GM23248 (cell line): Measurements from ENCODE around the gene NCAM2. TPM values are rescaled to one million over a fixed set of nuclear protein-coding genes. Genes with fewer than 3 reads are reported as not detected.

ENCODE experiments used
- DNase-seq: peaks from one replicate; pipeline ENCODE4 v3.0.0-alpha.2; 2015
- H2AFZ ChIP-seq: fragments of 200-600 bp; sonication (generic); 2 replicates; pipeline ENCODE4 v1.6.1; 2016; ENCODE audit warnings: antibody characterized with exemption
- H3F3A ChIP-seq: fragments of 200-600 bp; sonication (generic); 2 replicates; pipeline ENCODE4 v1.6.1; 2016; ENCODE audit warnings: mild to moderate bottlenecking, antibody characterized with exemption, mixed run types; ENCODE audit not compliant: insufficient read depth
- H3K27ac ChIP-seq: fragments of 200-600 bp; sonication (generic); 2 replicates; pipeline ENCODE4 v1.5.1; 2016; ENCODE audit warnings: mild to moderate bottlenecking
- H3K27me3 ChIP-seq: fragments of 200-600 bp; sonication (generic); replicated peaks from 2 replicates; pipeline ENCODE4 v1.6.1; 2016; ENCODE audit warnings: mild to moderate bottlenecking; ENCODE audit not compliant: insufficient read depth
- H3K36me3 ChIP-seq: fragments of 200-600 bp; sonication (generic); 2 replicates; pipeline ENCODE4 v1.6.1; 2016; ENCODE audit warnings: low read depth, mild to moderate bottlenecking
- H3K4me1 ChIP-seq: fragments of 200-600 bp; sonication (generic); 2 replicates; pipeline ENCODE4 v1.6.1; 2016; ENCODE audit warnings: mild to moderate bottlenecking; ENCODE audit not compliant: insufficient read depth
- H3K4me2 ChIP-seq: fragments of 200-600 bp; sonication (generic); one replicate; pipeline ENCODE4 v1.6.1; 2016; ENCODE audit warnings: mild to moderate bottlenecking; ENCODE audit not compliant: unreplicated experiment
- H3K4me3 ChIP-seq: fragments of 200-600 bp; sonication (generic); 2 replicates; pipeline ENCODE4 v1.5.1; 2016; ENCODE audit warnings: mild to moderate bottlenecking
- H3K79me2 ChIP-seq: fragments of 200-600 bp; sonication (generic); 2 replicates; pipeline ENCODE4 v1.6.1; 2016; ENCODE audit warnings: mild to moderate bottlenecking; ENCODE audit not compliant: insufficient read depth
- H3K9ac ChIP-seq: fragments of 200-600 bp; sonication (generic); 2 replicates; pipeline ENCODE4 v1.6.1; 2016; ENCODE audit warnings: mild to moderate bottlenecking
- H3K9me2 ChIP-seq: fragments of 200-600 bp; sonication (generic); 2 replicates; pipeline ENCODE4 v1.6.1; 2016; ENCODE audit warnings: mixed run types, mild to moderate bottlenecking, moderate library complexity; ENCODE audit not compliant: insufficient read depth
- H3K9me3 ChIP-seq: fragments of 200-600 bp; sonication (generic); one replicate; pipeline ENCODE4 v1.6.1; 2017; ENCODE audit warnings: low read depth
- H4K20me1 ChIP-seq: fragments of 200-600 bp; sonication (generic); 2 replicates; pipeline ENCODE4 v1.6.0; 2016; ENCODE audit not compliant: insufficient read depth
- EZH2 ChIP-seq: fragments of 200-600 bp; sonication (generic); IDR thresholded peaks from 2 replicates; pipeline ENCODE4 v1.6.1; 2018; ENCODE audit warnings: antibody characterized with exemption, mild to moderate bottlenecking; ENCODE audit not compliant: insufficient read depth, poor library complexity, severe bottlenecking
- EZH2phosphoT487 ChIP-seq: fragments of 200-600 bp; sonication (generic); IDR thresholded peaks from 2 replicates; pipeline ENCODE4 v1.6.1; 2018; ENCODE audit warnings: antibody characterized with exemption, moderate library complexity, mild to moderate bottlenecking, low read depth; ENCODE audit not compliant: insufficient read depth
- WGBS, 2 experiments: methylation state at CpG; one replicate each; pipeline ENCODE4 v1.1.6; 2015 to 2017; ENCODE audit warnings: low lambda C conversion rate in 2 of 2, low coverage in 1 of 2; ENCODE audit errors: missing lambda C conversion rate in 2 of 2; 5-methylcytosine and 5-hydroxymethylcytosine counted together
- in situ Hi-C: fragments of 300-500 bp; cut with MboI; formaldehyde crosslinking; loops from 2 replicates; pipeline ENCODE4 v1.15.0; 2020
- polyA plus RNA-seq: library from polyadenylated mRNA; unstranded; fragments of >200 nt; fragmentation: Nextera tagmentation; extraction: Ambion mirVana; gene quantifications from 2 replicates; pipeline ENCODE4 v1.2.1, GENCODE V29; 2016
- total RNA-seq: library from RNA; depleted of rRNA; stranded (reverse); fragments of >200 nt; shearing (Covaris generic); gene quantifications from 2 replicates; pipeline ENCODE4 v1.2.3, GENCODE V29; 2014

Gene NCAM2
- total and polyA plus RNA-seq, 2 experiments from 2014 or later, result 1.3 to 1.7 TPM

GRCh38 chr21:21203822-21204339 is 205.7 kb downstream of the NCAM2 start:
- 94 to 100% methylated on average over 1 of the region's 1 CpG for WGBS, 2 experiments
- Histone ChIP-seq H3K9me2 (no peaks in the 10 kb centered on the region), H2AFZ (no peak overlapping the region), H3K27ac (no peak overlapping the region), H3K36me3 (no peaks in the 10 kb centered on the region), H3K4me1 (peaks cover 27% of the 10 kb centered on the region), H3K4me2 (no peak overlapping the region), H3K79me2 (no peaks in the 10 kb centered on the region), H3K4me3 (no peak overlapping the region), H3K9me3 (no peaks in the 10 kb centered on the region), H3K9ac (no peak overlapping the region), H3F3A (peaks cover 18% of the 10 kb centered on the region), H3K27me3 (no peaks in the 10 kb centered on the region), H4K20me1 (no peaks in the 10 kb centered on the region)
- in situ Hi-C loops, result no loop called here
- TF ChIP-seq EZH2phosphoT487 (no peak), EZH2 (no peak)
- DNase-seq, result no peak

- Histone ChIP-seq H3K36me3 (no peaks in the 10 kb centered on the region), H3K4me1 (peaks cover 21% of the 10 kb centered on the region), H3K9me2 (no peaks in the 10 kb centered on the region), H3K27ac (no peak overlapping the region), H3K9ac (no peak overlapping the region), H3K4me2 (no peak overlapping the region), H3K9me3 (no peaks in the 10 kb centered on the region), H3K4me3 (no peak overlapping the region), H2AFZ (no peak overlapping the region), H3K79me2 (no peaks in the 10 kb centered on the region), H3K27me3 (no peaks in the 10 kb centered on the region), H4K20me1 (no peaks in the 10 kb centered on the region), H3F3A (peaks cover 18% of the 10 kb centered on the region)
- WGBS, 2 experiments, result 84 to 88% methylated on average over 5 of the region's 5 CpGs
- in situ Hi-C loops, result no loop called here
- no peak for DNase-seq
- no peak for TF ChIP-seq EZH2
- no peak for TF ChIP-seq EZH2phosphoT487
Measured at GRCh38 chr21:21204366-21204996, 206.3 kb downstream of the NCAM2 start.

GRCh38 chr21:21205604-21206003 is 207.4 kb downstream of the NCAM2 start:
- TF ChIP-seq EZH2 (no peak), EZH2phosphoT487 (no peak)
- Histone ChIP-seq H3K9ac (no peak overlapping the region), H3K27ac (no peak overlapping the region), H3F3A (peaks cover 11% of the 10 kb centered on the region), H4K20me1 (no peaks in the 10 kb centered on the region), H2AFZ (no peak overlapping the region), H3K9me2 (no peaks in the 10 kb centered on the region), H3K36me3 (no peaks in the 10 kb centered on the region), H3K27me3 (no peaks in the 10 kb centered on the region), H3K79me2 (no peaks in the 10 kb centered on the region), H3K4me1 (peaks cover 12% of the 10 kb centered on the region), H3K9me3 (no peaks in the 10 kb centered on the region), H3K4me3 (no peak overlapping the region), H3K4me2 (no peak overlapping the region)
- WGBS, 2 experiments, result 89 to 96% methylated on average over 1 of the region's 1 CpG
- in situ Hi-C loops, result no loop called here
- no peak for DNase-seq

GRCh38 chr21:21210552-21210951 is 212.3 kb downstream of the NCAM2 start:
- in situ Hi-C loops, result no loop called here
- Histone ChIP-seq H3K4me3 (no peak overlapping the region), H3K79me2 (no peaks in the 10 kb centered on the region), H3K9me2 (no peaks in the 10 kb centered on the region; the same call in 1 of the 2 replicates), H3K4me1 (no peaks in the 10 kb centered on the region; the same call in 1 of the 2 replicates), H3K27ac (no peak overlapping the region), H3K9ac (no peak overlapping the region), H3K27me3 (no peaks in the 10 kb centered on the region), H4K20me1 (no peaks in the 10 kb centered on the region), H3K9me3 (no peaks in the 10 kb centered on the region), H3K4me2 (no peak overlapping the region), H2AFZ (no peak overlapping the region), H3F3A (no peaks in the 10 kb centered on the region), H3K36me3 (no peaks in the 10 kb centered on the region)
- no peak for DNase-seq
- WGBS, 2 experiments, result 80 to 92% methylated on average over 2 of the region's 2 CpGs
- TF ChIP-seq EZH2phosphoT487, result no peak
- TF ChIP-seq EZH2, result no peak
